ENCODE results near the gene AASS.

AASS gene

DNA sequence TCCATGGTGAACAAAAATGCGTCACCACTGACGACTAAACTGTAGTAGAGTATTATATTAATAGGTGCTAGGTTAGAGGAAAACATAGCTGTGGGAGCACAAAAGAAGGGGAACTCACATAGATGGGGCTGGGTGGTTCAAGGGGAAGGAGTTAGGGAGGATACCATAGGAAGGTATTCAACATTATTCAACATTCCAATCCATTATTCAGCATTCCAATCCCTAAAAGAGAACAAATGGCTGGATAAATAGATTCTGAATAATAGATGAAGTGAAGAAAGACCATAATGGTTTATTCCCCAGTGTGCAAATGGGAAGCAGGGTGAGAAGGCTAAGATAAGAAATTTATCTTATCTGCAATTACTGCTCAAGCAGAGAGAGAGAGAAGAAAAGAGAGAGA is 61.4 kb downstream of the AASS start:
- no peaks in the 10 kb centered on the region for H3K9me2 ChIP-seq (replicated peaks; ENCODE audit: insufficient read depth, low read length)
- H3K4me3 ChIP-seq (ENCODE audit: insufficient read depth, low read length, poor library complexity, severe bottlenecking), result no peak overlapping the region
- no peak overlapping the region for H2AFZ ChIP-seq (ENCODE audit: low read depth, low read length, severe bottlenecking)
- no peaks in the 10 kb centered on the region for H3K27me3 ChIP-seq (ENCODE audit: low read length)
- no peaks in the 10 kb centered on the region for H3K36me3 ChIP-seq (ENCODE audit: low read length)
- TF ChIP-seq, protein P1, sequence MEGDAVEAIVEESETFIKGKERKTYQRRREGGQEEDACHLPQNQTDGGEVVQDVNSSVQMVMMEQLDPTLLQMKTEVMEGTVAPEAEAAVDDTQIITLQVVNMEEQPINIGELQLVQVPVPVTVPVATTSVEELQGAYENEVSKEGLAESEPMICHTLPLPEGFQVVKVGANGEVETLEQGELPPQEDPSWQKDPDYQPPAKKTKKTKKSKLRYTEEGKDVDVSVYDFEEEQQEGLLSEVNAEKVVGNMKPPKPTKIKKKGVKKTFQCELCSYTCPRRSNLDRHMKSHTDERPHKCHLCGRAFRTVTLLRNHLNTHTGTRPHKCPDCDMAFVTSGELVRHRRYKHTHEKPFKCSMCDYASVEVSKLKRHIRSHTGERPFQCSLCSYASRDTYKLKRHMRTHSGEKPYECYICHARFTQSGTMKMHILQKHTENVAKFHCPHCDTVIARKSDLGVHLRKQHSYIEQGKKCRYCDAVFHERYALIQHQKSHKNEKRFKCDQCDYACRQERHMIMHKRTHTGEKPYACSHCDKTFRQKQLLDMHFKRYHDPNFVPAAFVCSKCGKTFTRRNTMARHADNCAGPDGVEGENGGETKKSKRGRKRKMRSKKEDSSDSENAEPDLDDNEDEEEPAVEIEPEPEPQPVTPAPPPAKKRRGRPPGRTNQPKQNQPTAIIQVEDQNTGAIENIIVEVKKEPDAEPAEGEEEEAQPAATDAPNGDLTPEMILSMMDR (IDR thresholded peaks at IDR 0.05; ENCODE audit: insufficient read depth, low read length, poor library complexity, severe bottlenecking), result no peak
- TF ChIP-seq EZH2phosphoT487 (conservative IDR thresholded peaks at IDR 0.05; ENCODE audit: low read length), result no peak
- H3K9ac ChIP-seq (ENCODE audit: low read length), result no peak overlapping the region
- no peaks in the 10 kb centered on the region for H3K9me3 ChIP-seq (ENCODE audit: insufficient read depth, low read length)
- H3K79me2 ChIP-seq (ENCODE audit: insufficient read depth, low read length), result no peaks in the 10 kb centered on the region
- H4K20me1 ChIP-seq (ENCODE audit: low read depth, low read length), result no peaks in the 10 kb centered on the region
- H3F3A ChIP-seq (ENCODE audit: insufficient read depth), result no peaks in the 10 kb centered on the region
- H3K27ac ChIP-seq (ENCODE audit: low read depth, low read length), result no peak overlapping the region
- no peak overlapping the region for H3K4me2 ChIP-seq (ENCODE audit: low read depth, low read length, poor library complexity, severe bottlenecking)

DNA sequence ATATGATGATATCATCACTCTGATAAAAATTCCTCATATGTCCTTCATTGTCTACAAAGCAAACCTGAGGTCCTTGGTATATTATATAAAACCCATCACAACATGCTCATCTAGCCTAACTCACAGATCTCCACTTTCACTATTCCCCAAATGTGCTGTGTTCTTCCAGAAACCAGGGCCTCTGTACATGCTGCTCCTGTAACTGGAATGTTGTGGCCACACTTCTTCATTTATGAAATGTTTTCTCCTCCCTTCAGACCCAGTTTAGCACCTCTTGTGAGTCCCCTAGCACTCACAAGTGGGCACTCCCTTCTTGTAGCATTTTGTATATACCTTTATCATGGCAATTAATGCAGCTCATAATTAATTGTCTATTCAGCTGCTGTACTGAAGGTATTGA is 61.9 kb downstream of the AASS start:
- Histone ChIP-seq H3K36me3 (ENCODE audit: low read length) (no peaks in the 10 kb centered on the region), H3K9me2 (replicated peaks; ENCODE audit: insufficient read depth, low read length) (no peaks in the 10 kb centered on the region), H3K9me3 (ENCODE audit: insufficient read depth, low read length) (no peaks in the 10 kb centered on the region), H4K20me1 (ENCODE audit: low read depth, low read length) (no peaks in the 10 kb centered on the region), H3K4me3 (ENCODE audit: insufficient read depth, low read length, poor library complexity, severe bottlenecking) (no peak overlapping the region), H2AFZ (ENCODE audit: low read depth, low read length, severe bottlenecking) (no peak overlapping the region), H3K27me3 (ENCODE audit: low read length) (no peaks in the 10 kb centered on the region), H3F3A (ENCODE audit: insufficient read depth) (no peaks in the 10 kb centered on the region), H3K9ac (ENCODE audit: low read length) (no peak overlapping the region), H3K79me2 (ENCODE audit: insufficient read depth, low read length) (no peaks in the 10 kb centered on the region), H3K27ac (ENCODE audit: low read depth, low read length) (no peak overlapping the region), H3K4me2 (ENCODE audit: low read depth, low read length, poor library complexity, severe bottlenecking) (no peak overlapping the region)
- TF ChIP-seq, protein P1 (IDR thresholded peaks at IDR 0.05; ENCODE audit: insufficient read depth, low read length, poor library complexity, severe bottlenecking), result no peak
- TF ChIP-seq EZH2phosphoT487 (conservative IDR thresholded peaks at IDR 0.05; ENCODE audit: low read length), result no peak

DNA sequence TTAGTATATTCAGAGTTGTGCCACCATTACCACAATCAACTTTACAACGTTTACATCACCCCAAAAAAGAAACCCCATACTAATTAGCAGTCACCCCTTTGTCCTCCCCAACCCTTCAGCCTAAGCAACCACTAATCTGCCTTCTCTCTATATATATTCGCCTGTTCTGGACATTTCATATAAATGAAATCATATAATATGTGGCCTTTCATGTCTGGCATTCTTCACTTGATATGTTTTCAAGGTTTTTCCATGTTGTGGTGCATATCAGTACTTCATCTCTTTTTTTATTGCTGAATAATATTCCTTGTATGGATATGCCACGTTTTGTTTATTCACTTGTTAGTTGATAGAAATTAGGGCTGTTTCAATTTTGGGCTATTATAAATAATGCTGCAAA is 70.4 kb downstream of the AASS start:
- Histone ChIP-seq H3K36me3 (ENCODE audit: low read length) (no peaks in the 10 kb centered on the region), H2AFZ (ENCODE audit: low read depth, low read length, severe bottlenecking) (no peak overlapping the region), H3K9ac (ENCODE audit: low read length) (no peak overlapping the region), H3K9me2 (replicated peaks; ENCODE audit: insufficient read depth, low read length) (no peaks in the 10 kb centered on the region), H3K9me3 (ENCODE audit: insufficient read depth, low read length) (no peaks in the 10 kb centered on the region), H3F3A (ENCODE audit: insufficient read depth) (no peaks in the 10 kb centered on the region), H4K20me1 (ENCODE audit: low read depth, low read length) (no peaks in the 10 kb centered on the region), H3K4me3 (ENCODE audit: insufficient read depth, low read length, poor library complexity, severe bottlenecking) (no peak overlapping the region), H3K4me2 (ENCODE audit: low read depth, low read length, poor library complexity, severe bottlenecking) (no peak overlapping the region), H3K27ac (ENCODE audit: low read depth, low read length) (no peak overlapping the region), H3K27me3 (ENCODE audit: low read length) (no peaks in the 10 kb centered on the region), H3K79me2 (ENCODE audit: insufficient read depth, low read length) (no peaks in the 10 kb centered on the region)
- TF ChIP-seq EZH2phosphoT487 (conservative IDR thresholded peaks at IDR 0.05; ENCODE audit: low read length), result no peak
- TF ChIP-seq, protein P1 (IDR thresholded peaks at IDR 0.05; ENCODE audit: insufficient read depth, low read length, poor library complexity, severe bottlenecking), result no peak

Data from SU-DHL-6 (cell line).